Natural killer cell treated with Interleukin-12 subunit alpha and Interleukin-12 subunit beta and Interleukin-15 and Interleukin-18, amount 100 ng/mL, for 72 hours (primary cell): ENCODE data around the gene PTPRS. TPM values are rescaled to one million over a fixed set of nuclear protein-coding genes. Genes with fewer than 3 reads are reported as not detected.
"Not testable (repeated sequence)": the region's sequence is repeated elsewhere in the genome, so short reads cannot be mapped to it uniquely, and the experiment has no call there.

Experiments
- ATAC-seq, 2 donors: fragments of 150-1000 bp; cut with Tn5 transposase in 1 of 2; sonication (Bioruptor Pico), chemical (Tn5 transposase) in 1 of 2; 2 replicates each; pipeline ENCODE4 v1.10.0; 2021
- DNase-seq: peaks from one replicate; pipeline ENCODE4 v3.0.0; 2022; ENCODE audit warnings: low spot score
- H3K27ac Mint-ChIP-seq, 2 donors: 1 replicate in 1 of 2; 2 replicates in 1 of 2; pipeline ENCODE4 v1.8.0; 2022; ENCODE audit warnings: mixed read lengths in 2 of 2, mild to moderate bottlenecking in 1 of 2, moderate library complexity in 1 of 2
- H3K27me3 Mint-ChIP-seq, 2 donors: 1 replicate in 1 of 2; 2 replicates in 1 of 2; pipeline ENCODE4 v1.8.0; 2022; ENCODE audit warnings: mixed read lengths in 2 of 2
- H3K36me3 Mint-ChIP-seq: one replicate; pipeline ENCODE4 v1.8.0; 2022; ENCODE audit warnings: mixed read lengths
- H3K4me1 Mint-ChIP-seq, 2 donors: 1 replicate in 1 of 2; 2 replicates in 1 of 2; pipeline ENCODE4 v1.8.0; 2022; ENCODE audit warnings: low read depth in 2 of 2, mixed read lengths in 2 of 2, mild to moderate bottlenecking in 1 of 2
- H3K4me3 Mint-ChIP-seq: one replicate; pipeline ENCODE4 v1.8.0; 2022; ENCODE audit warnings: mixed read lengths
- H3K9me3 Mint-ChIP-seq: 2 replicates; pipeline ENCODE4 v1.8.0; 2022; ENCODE audit warnings: mixed read lengths
- total RNA-seq, 2 donors: library from RNA; stranded (reverse); gene quantifications; one replicate each; pipeline ENCODE4 v1.2.3, GENCODE V29; 2022

Gene PTPRS
- under 1 TPM; 0.17 to 0.33 TPM for total RNA-seq

GRCh38 chr19:5340637-5341447 lies at the start of gene PTPRS:
Gene PTPRS, minus strand, starts transcription at chr19:5340812. Its CDS starts 54,672 bp downstream, at chr19:5286140.
- H3K36me3 Mint-ChIP-seq, result no peaks in the 10 kb centered on the region
- H3K27me3 Mint-ChIP-seq, result peaks cover 23 to 24% of the 10 kb centered on the region in 2 donors
- H3K27ac Mint-ChIP-seq, result peak within 1 kb of the TSS in 1 of 2 donors; percentile 52
- peak within 1 kb of the TSS; percentile 61 for H3K4me3 Mint-ChIP-seq
- DNase-seq (peak; percentile 84), ATAC-seq (peak; percentile 87 to 91)
- H3K4me1 Mint-ChIP-seq, result peaks cover 15 to 19% of the 10 kb centered on the region in 2 donors
- peaks cover 3% of the 10 kb centered on the region for H3K9me3 Mint-ChIP-seq

- H3K4me3 Mint-ChIP-seq, result no peak overlapping the region
- ATAC-seq (no peak), DNase-seq (no peak)
- peaks cover 35 to 40% of the 10 kb centered on the region in 2 donors for H3K27me3 Mint-ChIP-seq
- no peak overlapping the region for H3K27ac Mint-ChIP-seq
- H3K9me3 Mint-ChIP-seq, result peaks cover 6% of the 10 kb centered on the region
- no peaks in the 10 kb centered on the region for H3K36me3 Mint-ChIP-seq
- peaks cover 0 to 3% of the 10 kb centered on the region in 2 donors for H3K4me1 Mint-ChIP-seq
These were observed 48.7 kb upstream of the PTPRS start for GRCh38 chr19:5389353-5389752.

- peaks cover 9% of the 10 kb centered on the region for H3K36me3 Mint-ChIP-seq
- no peak overlapping the region for H3K4me3 Mint-ChIP-seq
- DNase-seq (no peak), ATAC-seq (no peak)
- peaks cover 0 to 3% of the 10 kb centered on the region in 2 donors for H3K4me1 Mint-ChIP-seq
- peaks cover 23 to 34% of the 10 kb centered on the region in 2 donors for H3K27me3 Mint-ChIP-seq
- no peak overlapping the region for H3K27ac Mint-ChIP-seq
- peaks cover 12% of the 10 kb centered on the region for H3K9me3 Mint-ChIP-seq
These were observed 46.9 kb upstream of the PTPRS start for GRCh38 chr19:5387472-5387871.

GRCh38 chr19:5386841-5387240 lies 46.2 kb upstream of the PTPRS start:
- peaks cover 0 to 3% of the 10 kb centered on the region in 2 donors for H3K4me1 Mint-ChIP-seq
- ATAC-seq, result no peak

GRCh38 chr19:5381197-5381596 lies 40.6 kb upstream of the PTPRS start:
- not testable (repeated sequence) for H3K27ac Mint-ChIP-seq, H3K4me3 Mint-ChIP-seq, H3K4me1 Mint-ChIP-seq, DNase-seq, ATAC-seq
- H3K27me3 Mint-ChIP-seq, result peaks cover 0 to 15% of the 10 kb centered on the region in 2 donors
- peaks cover 20% of the 10 kb centered on the region for H3K36me3 Mint-ChIP-seq
- peaks cover 13% of the 10 kb centered on the region for H3K9me3 Mint-ChIP-seq

More at GRCh38 chr19:5386841-5387240, 46.2 kb upstream of the PTPRS start:
- Mint-ChIP-seq H3K27me3 (peaks cover 23 to 35% of the 10 kb centered on the region in 2 donors), H3K9me3 (peaks cover 15% of the 10 kb centered on the region), H3K27ac (no peak overlapping the region), H3K36me3 (peaks cover 15% of the 10 kb centered on the region), H3K4me3 (no peak overlapping the region)
- DNase-seq, result no peak

- Mint-ChIP-seq H3K4me3 (no peak overlapping the region), H3K27me3 (peaks cover 4 to 13% of the 10 kb centered on the region in 2 donors), H3K9me3 (peaks cover 13% of the 10 kb centered on the region), H3K36me3 (peaks cover 20% of the 10 kb centered on the region), H3K4me1 (no peaks in the 10 kb centered on the region), H3K27ac (no peak overlapping the region)
- no peak for DNase-seq
- no peak for ATAC-seq
These were observed 39.8 kb upstream of the PTPRS start for GRCh38 chr19:5380215-5380919.

GRCh38 chr19:5376928-5377327 lies 36.3 kb upstream of the PTPRS start:
- no peak overlapping the region for H3K4me3 Mint-ChIP-seq
- DNase-seq (no peak), ATAC-seq (no peak)
- H3K4me1 Mint-ChIP-seq, result no peaks in the 10 kb centered on the region
- H3K27me3 Mint-ChIP-seq, result peaks cover 8% of the 10 kb centered on the region in 2 donors
- no peak overlapping the region for H3K27ac Mint-ChIP-seq
- H3K9me3 Mint-ChIP-seq, result peaks cover 4% of the 10 kb centered on the region
- H3K36me3 Mint-ChIP-seq, result peaks cover 6% of the 10 kb centered on the region

- no peaks in the 10 kb centered on the region for H3K36me3 Mint-ChIP-seq
- no peak for DNase-seq
- peaks cover 5 to 8% of the 10 kb centered on the region in 2 donors for H3K27me3 Mint-ChIP-seq
- no peaks in the 10 kb centered on the region for H3K9me3 Mint-ChIP-seq
- H3K4me3 Mint-ChIP-seq, result no peak overlapping the region
- no peaks in the 10 kb centered on the region for H3K4me1 Mint-ChIP-seq
- no peak for ATAC-seq
- no peak overlapping the region for H3K27ac Mint-ChIP-seq
These were observed 32.1 kb upstream of the PTPRS start for GRCh38 chr19:5372572-5373200.

- Mint-ChIP-seq H3K4me3 (no peak overlapping the region), H3K27ac (no peak overlapping the region), H3K36me3 (no peaks in the 10 kb centered on the region), H3K9me3 (no peaks in the 10 kb centered on the region), H3K27me3 (peaks cover 0 to 5% of the 10 kb centered on the region in 2 donors), H3K4me1 (no peaks in the 10 kb centered on the region)
- DNase-seq (no peak), ATAC-seq (peak; percentile 48 to 62)
These were observed 29.4 kb upstream of the PTPRS start for GRCh38 chr19:5369962-5370367.

- no peak overlapping the region for H3K4me3 Mint-ChIP-seq
- H3K9me3 Mint-ChIP-seq, result no peaks in the 10 kb centered on the region
- H3K27ac Mint-ChIP-seq, result no peak overlapping the region
- no peaks in the 10 kb centered on the region for H3K27me3 Mint-ChIP-seq
- no peaks in the 10 kb centered on the region for H3K4me1 Mint-ChIP-seq
- no peaks in the 10 kb centered on the region for H3K36me3 Mint-ChIP-seq
- ATAC-seq (no peak), DNase-seq (no peak)
These were observed 28.7 kb upstream of the PTPRS start for GRCh38 chr19:5369304-5369703.

GRCh38 chr19:5367530-5368133 lies 27.0 kb upstream of the PTPRS start:
- DNase-seq, result no peak
- Mint-ChIP-seq H3K9me3 (no peaks in the 10 kb centered on the region), H3K27ac (no peak overlapping the region), H3K4me1 (no peaks in the 10 kb centered on the region), H3K4me3 (no peak overlapping the region), H3K36me3 (no peaks in the 10 kb centered on the region), H3K27me3 (peaks cover 0 to under 1% of the 10 kb centered on the region in 2 donors)
- no peak for ATAC-seq

- Mint-ChIP-seq H3K36me3 (no peaks in the 10 kb centered on the region), H3K4me1 (no peaks in the 10 kb centered on the region), H3K27me3 (peaks cover 3 to 7% of the 10 kb centered on the region in 2 donors), H3K4me3 (no peak overlapping the region), H3K9me3 (no peaks in the 10 kb centered on the region), H3K27ac (no peak overlapping the region)
- DNase-seq (no peak), ATAC-seq (no peak)
These were observed 25.3 kb upstream of the PTPRS start for GRCh38 chr19:5365905-5366304.

GRCh38 chr19:5364674-5365073 lies 24.1 kb upstream of the PTPRS start:
- Mint-ChIP-seq H3K27me3 (peaks cover 5 to 7% of the 10 kb centered on the region in 2 donors), H3K36me3 (no peaks in the 10 kb centered on the region), H3K4me1 (no peaks in the 10 kb centered on the region), H3K27ac (no peak overlapping the region), H3K9me3 (no peaks in the 10 kb centered on the region), H3K4me3 (no peak overlapping the region)
- DNase-seq, result no peak
- ATAC-seq, result no peak
